DMS153 (cell line): ENCODE results near the gene PPP2R3B.
"Not testable (repeated sequence)": the region's sequence is repeated elsewhere in the genome, so short reads cannot be mapped to it uniquely, and the experiment has no call there.

Source experiments
- DNase-seq: peaks from one replicate; lab custom pipeline; 2025; lab: John Stamatoyannopoulos, UW

The PPP2R3B gene

GRCh38 chrX:405149-405548 is 18.4 kb upstream of the PPP2R3B start:
- no peak for DNase-seq

DNA sequence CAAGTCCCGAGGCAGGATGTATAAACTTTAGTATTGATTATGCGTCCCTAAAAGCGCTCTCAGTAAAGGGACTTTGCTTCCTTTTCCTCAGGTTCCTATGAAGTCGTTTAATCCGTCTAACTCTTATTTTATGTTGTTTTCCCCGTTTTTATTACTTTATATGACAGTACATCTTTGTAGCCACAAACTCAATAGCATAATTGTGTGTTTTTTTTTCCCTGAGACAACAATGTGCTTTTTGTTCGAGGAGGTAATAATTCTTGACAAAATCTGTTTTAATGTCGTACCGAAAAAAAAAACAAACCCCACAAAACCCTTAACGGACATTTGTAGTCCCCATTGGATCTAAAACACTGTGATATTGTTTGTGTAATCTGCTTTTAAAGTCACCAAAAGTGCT is 17.9 kb upstream of the PPP2R3B start:
- no peak for DNase-seq

DNA sequence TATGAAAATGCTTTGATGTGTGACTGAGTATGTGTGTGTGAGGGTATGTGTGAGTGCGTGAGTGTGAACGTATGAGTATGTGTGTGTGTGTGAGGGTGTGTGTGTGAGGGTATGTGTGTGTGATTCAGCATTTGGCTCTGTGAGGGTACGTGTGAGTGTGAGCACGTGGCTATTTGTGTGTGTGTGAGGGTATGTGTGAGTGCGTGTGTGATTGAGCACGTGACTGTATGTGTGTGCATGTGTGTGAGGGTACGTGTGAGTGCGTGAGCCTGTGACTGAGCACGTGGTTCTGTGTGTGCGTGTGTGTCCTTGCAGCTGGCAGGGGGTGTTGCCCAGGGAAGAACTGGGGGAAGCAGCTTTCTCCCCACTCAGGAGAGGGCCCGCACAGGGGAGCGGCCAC is 16.1 kb upstream of the PPP2R3B start:
- no peak for DNase-seq

- no peak for DNase-seq
Observed at GRCh38 chrX:400258-400657, 13.6 kb upstream of the PPP2R3B start.

GRCh38 chrX:397575-397974 is 10.9 kb upstream of the PPP2R3B start:
- DNase-seq, result no peak

DNA sequence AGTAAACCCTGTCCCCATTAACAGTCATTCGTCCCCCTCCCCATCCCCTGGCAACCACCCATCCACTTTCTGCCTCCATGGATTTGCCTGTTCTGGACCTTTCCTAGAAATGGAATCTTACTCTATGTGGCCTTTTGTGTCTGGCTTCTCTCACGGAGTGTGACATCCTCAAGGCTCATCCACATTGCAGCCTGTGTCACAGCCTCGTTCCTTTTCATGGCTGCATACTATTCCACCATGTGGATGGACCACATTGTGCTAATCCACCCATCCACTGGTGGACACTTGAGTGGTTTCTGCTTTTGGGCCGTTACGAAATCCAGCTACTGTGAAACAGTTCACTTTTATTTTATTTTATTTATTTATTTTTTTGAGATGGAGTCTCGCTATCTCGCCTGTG is 8.1 kb upstream of the PPP2R3B start:
- no peak for DNase-seq

DNA sequence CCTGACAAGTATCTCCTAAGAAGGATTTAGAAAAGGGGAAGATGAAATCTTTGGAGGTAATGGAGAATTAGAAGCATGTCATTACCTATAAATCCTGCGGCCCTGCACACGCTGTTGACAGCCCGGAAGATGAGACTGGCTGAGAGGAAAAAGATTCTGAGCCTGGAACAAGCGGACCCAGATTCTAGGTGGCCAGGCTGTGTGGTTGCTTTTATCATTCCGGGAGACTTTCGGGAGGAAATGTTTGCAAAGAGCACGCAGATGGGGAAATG is 5.8 kb upstream of the PPP2R3B start:
- DNase-seq, result no peak

- no peak for DNase-seq
Observed at GRCh38 chrX:391717-392574, 5.2 kb upstream of the PPP2R3B start.

DNA sequence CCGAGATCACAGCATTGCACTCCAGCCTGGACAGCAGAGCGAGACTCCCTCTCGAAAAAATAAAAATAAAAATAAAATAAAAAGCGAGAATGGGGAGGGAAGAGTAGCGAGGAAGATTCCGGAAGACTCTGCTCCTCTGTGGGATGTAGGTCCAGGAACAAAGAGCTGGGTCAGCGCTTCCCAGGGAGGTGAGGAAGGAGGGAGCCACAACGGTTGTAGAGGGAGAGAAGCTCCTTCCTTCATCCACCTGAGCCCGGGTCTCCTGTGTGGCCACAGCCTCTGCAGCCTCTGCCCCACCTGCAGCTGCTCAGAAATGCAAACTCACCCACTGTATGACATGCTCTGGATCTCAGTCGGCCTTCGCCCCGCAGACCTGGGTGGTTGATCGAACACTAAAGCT is 3.8 kb upstream of the PPP2R3B start:
- no peak for DNase-seq

DNA sequence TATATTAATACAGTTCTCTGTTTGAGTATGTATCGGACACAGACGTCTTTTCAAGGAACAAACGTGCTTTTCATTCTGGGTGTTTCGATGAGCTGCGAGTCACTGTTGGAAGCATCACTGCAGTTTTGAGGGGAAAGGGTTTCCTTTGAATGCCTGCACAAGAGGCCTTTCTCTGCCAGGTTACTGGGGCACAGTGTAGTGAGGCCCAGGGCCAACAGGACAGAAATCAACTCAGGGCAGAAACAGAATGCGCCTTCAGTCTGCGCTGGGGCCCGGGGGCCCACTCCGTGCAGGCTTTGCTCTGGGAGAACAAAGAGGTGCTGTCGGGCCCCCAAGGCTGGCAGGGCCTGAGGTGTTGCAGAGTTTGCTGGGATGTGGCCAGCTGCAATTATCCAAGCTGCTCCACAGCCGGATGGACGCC is 2.3 kb upstream of the PPP2R3B start:
- no peak for DNase-seq

- no peak for DNase-seq
Observed at GRCh38 chrX:387729-388128, 1.0 kb upstream of the PPP2R3B start.

GRCh38 chrX:386239-386767 is 404 bp downstream of the PPP2R3B start:
- DNase-seq, result no peak

GRCh38 chrX:385736-386135 is 971 bp downstream of the PPP2R3B start:
- not testable (repeated sequence) for DNase-seq

DNA sequence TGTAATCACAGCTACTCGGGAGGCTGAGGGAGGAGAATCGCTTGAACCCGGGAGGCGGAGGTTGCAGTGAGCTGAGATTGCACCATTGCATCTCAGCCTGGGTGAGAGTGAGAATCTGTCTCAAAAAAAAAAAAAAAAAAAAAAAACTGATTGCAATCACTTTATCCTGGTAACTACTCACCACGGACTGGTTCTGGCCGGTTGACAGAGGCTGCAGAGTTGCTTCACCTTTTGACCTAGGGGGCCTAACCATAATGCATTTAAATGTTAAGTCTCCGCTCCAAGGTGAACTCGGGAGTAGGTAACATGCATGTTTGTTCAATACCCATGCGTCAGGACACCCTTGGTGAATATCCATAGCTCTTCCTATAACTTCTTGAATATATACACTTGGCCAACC is 1.8 kb downstream of the PPP2R3B start:
- no peak for DNase-seq

- no peak for DNase-seq
Observed at GRCh38 chrX:378443-378842, 8.3 kb downstream of the PPP2R3B start.

GRCh38 chrX:376206-376605 is 10.5 kb downstream of the PPP2R3B start:
- DNase-seq, result not testable (repeated sequence)

DNA sequence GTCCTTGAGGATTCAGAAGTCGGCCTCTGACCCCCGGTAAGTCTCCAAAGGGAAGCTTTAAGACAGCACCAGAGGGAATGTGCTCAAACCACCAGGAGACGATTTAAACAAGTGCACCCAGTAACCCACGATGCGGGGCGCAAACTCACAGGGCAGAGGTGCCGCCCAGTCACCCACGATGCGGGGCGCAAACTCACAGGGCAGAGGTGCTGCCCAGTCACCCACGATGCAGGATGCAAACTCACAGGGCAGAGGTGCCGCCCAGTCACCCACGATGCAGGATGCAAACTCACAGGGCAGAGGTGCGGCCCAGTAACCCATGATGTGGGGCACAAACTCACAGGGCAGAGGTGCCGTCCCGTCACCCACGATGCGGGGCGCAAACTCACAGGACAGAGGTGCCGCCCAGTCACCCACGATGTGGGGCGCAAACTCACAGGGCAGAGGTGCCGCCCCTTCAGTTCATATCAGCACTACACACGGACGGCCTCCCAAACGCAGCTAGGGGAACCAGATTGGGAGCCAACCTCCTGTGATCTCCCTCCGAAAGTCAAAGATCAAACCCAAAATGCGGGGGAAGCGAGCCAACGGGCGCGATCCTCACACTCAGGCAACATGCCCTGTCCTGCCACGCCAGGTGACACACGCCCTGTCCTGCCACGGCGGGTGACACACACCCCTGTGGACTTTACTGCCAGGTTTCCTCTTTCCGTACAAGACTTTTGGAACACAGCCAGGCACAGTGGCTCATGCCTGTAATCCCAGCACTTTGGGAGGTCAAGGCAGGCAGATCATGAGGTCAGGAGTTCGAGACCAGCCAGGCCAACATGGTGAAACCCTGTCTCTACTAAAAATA is 11.3 kb downstream of the PPP2R3B start:
- no peak for DNase-seq

DNA sequence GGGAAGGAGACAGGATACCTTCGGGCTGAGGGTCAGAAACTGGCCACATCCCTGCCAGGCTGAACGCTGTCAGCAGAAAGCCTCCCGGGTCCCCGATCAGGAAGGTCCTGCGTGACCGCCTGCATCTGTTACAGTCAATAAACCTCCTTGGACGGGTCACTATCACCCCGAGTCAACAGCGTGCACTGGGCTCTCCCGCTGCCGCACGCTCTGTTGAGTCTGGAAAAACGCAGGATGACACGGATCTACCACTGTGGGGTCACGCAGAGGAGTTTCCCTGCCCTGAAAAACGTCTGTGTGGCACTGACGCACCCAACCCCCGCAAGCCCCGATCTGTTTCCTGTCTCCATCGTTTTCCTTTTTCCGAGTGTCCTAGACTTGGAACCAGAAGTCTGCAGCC is 12.1 kb downstream of the PPP2R3B start:
- no peak for DNase-seq

DNA sequence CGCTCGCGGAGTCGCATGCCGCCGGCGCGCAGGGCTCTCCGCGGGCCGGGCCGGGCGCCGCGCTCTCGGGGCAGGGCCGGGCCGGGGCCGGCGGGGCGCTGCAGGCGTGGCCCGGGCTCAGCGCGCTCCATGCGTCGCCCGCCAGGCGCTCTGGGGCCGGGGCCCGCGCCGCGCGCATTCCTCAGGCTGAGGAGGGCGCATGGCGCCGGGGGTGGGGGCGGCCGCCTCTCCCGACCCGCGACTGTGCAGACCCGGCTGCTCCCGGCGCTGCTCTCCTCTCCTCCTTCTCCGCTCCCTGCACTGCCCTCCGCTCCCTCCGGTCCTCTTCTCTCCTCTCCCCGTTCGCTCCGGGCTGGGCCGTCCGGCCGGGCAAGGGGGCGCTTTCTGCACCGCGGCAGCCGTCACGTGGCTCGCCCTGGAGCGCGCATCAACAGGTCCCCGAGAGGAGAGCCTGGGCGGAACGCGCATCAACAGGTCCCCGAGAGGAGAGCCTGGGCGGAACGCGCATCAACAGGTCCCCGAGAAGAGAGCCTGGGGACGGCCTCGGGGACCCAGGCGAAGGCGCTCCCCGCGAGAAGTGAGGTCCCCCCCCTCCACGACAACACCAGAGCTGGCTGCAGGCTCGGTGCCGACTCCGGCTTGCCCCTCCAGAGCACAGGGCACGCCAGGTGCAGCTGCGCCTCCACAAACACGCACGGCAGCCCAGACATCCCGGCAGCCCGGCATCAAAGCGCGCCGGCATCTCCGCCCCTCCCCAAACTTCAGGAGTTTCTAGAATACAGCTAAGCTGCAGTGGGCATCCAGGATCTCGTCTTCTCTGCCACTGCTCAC is 12.9 kb downstream of the PPP2R3B start:
- no peak for DNase-seq

DNA sequence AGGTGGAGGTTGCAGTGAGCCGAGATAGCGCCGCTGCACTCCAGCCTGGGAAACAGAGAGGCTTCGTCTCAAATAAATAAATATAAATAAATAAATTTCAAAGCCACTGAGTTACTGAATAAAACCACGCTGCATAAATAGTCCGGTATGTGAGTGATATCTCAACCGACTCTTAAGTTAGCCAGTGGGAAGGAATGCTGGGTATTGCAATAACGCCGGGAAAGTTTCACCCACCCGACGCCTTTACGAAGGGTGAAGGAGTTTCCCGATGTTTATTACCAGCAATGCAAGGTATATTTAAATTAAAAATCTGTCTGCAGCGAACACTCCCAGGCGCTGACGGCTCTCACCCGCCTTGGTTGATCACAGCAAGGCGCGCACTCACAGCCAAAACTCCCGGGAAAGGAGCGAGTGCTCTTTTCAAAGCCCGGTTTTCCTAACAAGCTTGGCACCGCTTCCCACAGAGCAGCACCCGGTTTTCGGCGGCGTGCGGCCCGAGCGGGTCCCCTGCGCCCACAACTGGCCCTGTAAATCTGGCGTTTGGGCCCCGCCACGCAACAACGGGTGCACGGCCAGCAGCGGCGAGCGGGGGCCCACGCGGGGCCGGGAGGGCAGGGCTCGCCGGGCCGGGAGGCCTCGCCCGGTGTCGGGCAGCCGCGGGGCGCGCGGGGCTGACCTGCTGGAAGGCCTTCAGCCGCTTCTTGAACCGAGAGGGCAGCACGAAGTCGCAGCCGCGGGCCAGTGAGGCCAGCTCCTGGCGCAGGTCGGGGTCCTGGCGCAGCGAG is 13.7 kb downstream of the PPP2R3B start:
- no peak for DNase-seq

GRCh38 chrX:371907-372306 is 14.8 kb downstream of the PPP2R3B start:
- DNase-seq, result no peak
